Liver (tissue), 3 donors: ENCODE data around the gene COQ9.

Experiments
- GABPA ChIP-seq, 2 donors: IDR thresholded peaks in 1 of 2; conservative IDR thresholded peaks in 1 of 2; 2 replicates each; pipeline ENCODE4 v1.6.1; 2016; ENCODE audit warnings: antibody characterized with exemption in 2 of 2, mild to moderate bottlenecking in 1 of 2, moderate library complexity in 1 of 2
- MAX ChIP-seq: IDR thresholded peaks from 2 replicates; pipeline ENCODE4 v1.6.1; 2016; ENCODE audit warnings: antibody characterized with exemption
- RAD21 ChIP-seq, 2 donors: IDR thresholded peaks; 2 replicates each; pipeline ENCODE4 v1.6.1; 2016; ENCODE audit warnings: antibody characterized with exemption in 2 of 2, mild to moderate bottlenecking in 2 of 2
- RXRA ChIP-seq, 2 donors: IDR thresholded peaks; 2 replicates each; pipeline ENCODE4 v1.6.1; 2017 to 2018; ENCODE audit warnings: antibody characterized with exemption in 2 of 2, mild to moderate bottlenecking in 1 of 2
- TAF1 ChIP-seq: conservative IDR thresholded peaks from 2 replicates; pipeline ENCODE4 v1.6.1; 2016; ENCODE audit warnings: antibody characterized with exemption, mild to moderate bottlenecking
- YY1 ChIP-seq: IDR thresholded peaks from 2 replicates; pipeline ENCODE4 v1.6.1; 2016; ENCODE audit warnings: antibody characterized with exemption, mild to moderate bottlenecking
- TF ChIP-seq, protein P1 (sequence below): fragments of 150-350 bp; IDR thresholded peaks from 2 replicates; pipeline ENCODE4 v1.5.1; 2017; ENCODE audit warnings: improper control_type of control experiment, low read depth, low read length; ENCODE audit not compliant: missing input control
- donor health status: healthy.
- donor health status: healthy.

DNA sequence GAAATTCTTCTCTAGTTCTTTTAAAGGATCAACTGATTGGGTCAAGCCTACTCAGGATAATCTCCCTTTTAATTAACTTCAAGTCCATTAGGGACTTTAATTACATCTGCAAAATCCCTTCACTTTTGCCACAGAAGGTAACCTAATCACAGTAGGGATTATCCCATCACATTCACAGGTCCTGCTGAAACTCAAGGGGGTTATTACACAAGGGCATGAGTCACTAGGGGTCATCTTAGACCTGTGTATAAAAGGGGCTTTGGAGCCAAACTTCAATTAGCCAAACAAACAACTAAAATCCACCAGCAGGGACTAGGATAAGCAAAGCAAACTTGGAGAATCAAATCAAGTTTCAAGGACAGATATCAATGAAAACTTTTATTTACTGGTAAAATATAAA lies 19.5 kb upstream of the COQ9 start:
- TF ChIP-seq, protein P1, sequence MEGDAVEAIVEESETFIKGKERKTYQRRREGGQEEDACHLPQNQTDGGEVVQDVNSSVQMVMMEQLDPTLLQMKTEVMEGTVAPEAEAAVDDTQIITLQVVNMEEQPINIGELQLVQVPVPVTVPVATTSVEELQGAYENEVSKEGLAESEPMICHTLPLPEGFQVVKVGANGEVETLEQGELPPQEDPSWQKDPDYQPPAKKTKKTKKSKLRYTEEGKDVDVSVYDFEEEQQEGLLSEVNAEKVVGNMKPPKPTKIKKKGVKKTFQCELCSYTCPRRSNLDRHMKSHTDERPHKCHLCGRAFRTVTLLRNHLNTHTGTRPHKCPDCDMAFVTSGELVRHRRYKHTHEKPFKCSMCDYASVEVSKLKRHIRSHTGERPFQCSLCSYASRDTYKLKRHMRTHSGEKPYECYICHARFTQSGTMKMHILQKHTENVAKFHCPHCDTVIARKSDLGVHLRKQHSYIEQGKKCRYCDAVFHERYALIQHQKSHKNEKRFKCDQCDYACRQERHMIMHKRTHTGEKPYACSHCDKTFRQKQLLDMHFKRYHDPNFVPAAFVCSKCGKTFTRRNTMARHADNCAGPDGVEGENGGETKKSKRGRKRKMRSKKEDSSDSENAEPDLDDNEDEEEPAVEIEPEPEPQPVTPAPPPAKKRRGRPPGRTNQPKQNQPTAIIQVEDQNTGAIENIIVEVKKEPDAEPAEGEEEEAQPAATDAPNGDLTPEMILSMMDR, result no peak
- TF ChIP-seq YY1 (no peak), TAF1 (no peak), RXRA (IDR thresholded peaks at IDR 0.05) (no peak), MAX (no peak), RAD21 (IDR thresholded peaks at IDR 0.05) (no peak), GABPA (IDR thresholded peaks at IDR 0.05 in 1 of 2, conservative IDR thresholded peaks at IDR 0.05 in 1 of 2) (no peak)
